ENCODE results near the gene MCU.

DNA sequence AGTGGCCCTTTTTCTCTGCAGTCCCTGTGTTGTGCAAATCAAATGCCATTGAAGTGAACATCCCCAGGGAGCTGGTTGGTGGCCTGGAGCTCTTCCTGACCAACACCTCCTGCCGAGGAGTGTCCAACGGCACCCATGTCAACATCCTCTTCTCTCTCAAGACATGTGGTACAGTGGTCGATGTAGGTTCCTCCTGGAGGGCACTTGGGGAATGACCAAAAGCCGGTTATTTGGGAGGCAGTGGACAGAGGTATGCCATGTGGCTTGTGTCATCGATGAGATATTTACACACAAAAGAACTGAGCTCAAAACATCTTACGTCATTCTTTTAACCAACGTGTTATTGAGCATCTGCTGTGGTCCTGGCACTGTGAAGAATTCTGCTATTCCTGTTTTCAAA is 221.3 kb downstream of the MCU start:
- TF ChIP-seq, protein P1, sequence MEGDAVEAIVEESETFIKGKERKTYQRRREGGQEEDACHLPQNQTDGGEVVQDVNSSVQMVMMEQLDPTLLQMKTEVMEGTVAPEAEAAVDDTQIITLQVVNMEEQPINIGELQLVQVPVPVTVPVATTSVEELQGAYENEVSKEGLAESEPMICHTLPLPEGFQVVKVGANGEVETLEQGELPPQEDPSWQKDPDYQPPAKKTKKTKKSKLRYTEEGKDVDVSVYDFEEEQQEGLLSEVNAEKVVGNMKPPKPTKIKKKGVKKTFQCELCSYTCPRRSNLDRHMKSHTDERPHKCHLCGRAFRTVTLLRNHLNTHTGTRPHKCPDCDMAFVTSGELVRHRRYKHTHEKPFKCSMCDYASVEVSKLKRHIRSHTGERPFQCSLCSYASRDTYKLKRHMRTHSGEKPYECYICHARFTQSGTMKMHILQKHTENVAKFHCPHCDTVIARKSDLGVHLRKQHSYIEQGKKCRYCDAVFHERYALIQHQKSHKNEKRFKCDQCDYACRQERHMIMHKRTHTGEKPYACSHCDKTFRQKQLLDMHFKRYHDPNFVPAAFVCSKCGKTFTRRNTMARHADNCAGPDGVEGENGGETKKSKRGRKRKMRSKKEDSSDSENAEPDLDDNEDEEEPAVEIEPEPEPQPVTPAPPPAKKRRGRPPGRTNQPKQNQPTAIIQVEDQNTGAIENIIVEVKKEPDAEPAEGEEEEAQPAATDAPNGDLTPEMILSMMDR (IDR thresholded peaks at IDR 0.05 in 8 of 11, conservative IDR thresholded peaks at IDR 0.05 in 3 of 11): no peak
- TF ChIP-seq POLR2AphosphoS5 (IDR thresholded peaks at IDR 0.05): no peak
- no peak for TF ChIP-seq POLR2A (IDR thresholded peaks at IDR 0.05)

Measured in spleen (tissue), 7 donors.